A549 treated with Mapracorat at 1 μM for 4 hours (cell line): ENCODE data around the gene YTHDC2. TPM values are rescaled to one million over a fixed set of nuclear protein-coding genes. Genes with fewer than 3 reads are reported as not detected.

Source experiments
- total RNA-seq: library from RNA; stranded (reverse); fragments of 200-300 nt; extraction: Qiagen RNA extraction; gene quantifications from 5 replicates; pipeline ENCODE4 v1.2.3, GENCODE V29; 2022

Gene YTHDC2
- 6.1 to 7.8 TPM (median 7.4 TPM) in 5 replicates for total RNA-seq

GRCh38 chr5:113513384-113514288 lies at the start of gene YTHDC2:
YTHDC2 (plus strand) TSS chr5:113513694; CDS start chr5:113513896, 202 bp downstream.

GRCh38 chr5:113487781-113488644 lies 25.5 kb upstream of the YTHDC2 start, which contains the start of gene MCC:
MCC (minus strand) TSS chr5:113488453.

Other genes with a start within 250 kb of the YTHDC2 start
- not detected in 5 replicates for gene TSSK1B, start 78.7 kb upstream of the YTHDC2 start, total RNA-seq
- gene MCC, start 25.2 kb upstream of the YTHDC2 start, total RNA-seq: 0.14 to 0.33 TPM (median 0.24 TPM) in 5 replicates